Dendritic cell treated with granulocyte-macrophage colony-stimulating factor and Interleukin-4, amounts not matched to agents 40 ng/mL and 50 ng/mL, for 4 days (primary cell): ENCODE results near the gene MRNIP.
"Not testable (repeated sequence)": the region's sequence is repeated elsewhere in the genome, so short reads cannot be mapped to it uniquely, and the experiment has no call there.

ENCODE experiments used
- H3K27ac Mint-ChIP-seq: one replicate; pipeline ENCODE4 v1.8.0; 2022; ENCODE audit warnings: mild to moderate bottlenecking, mixed read lengths
- H3K27me3 Mint-ChIP-seq: one replicate; pipeline ENCODE4 v1.8.0; 2022; ENCODE audit warnings: mild to moderate bottlenecking, mixed read lengths
- H3K36me3 Mint-ChIP-seq: one replicate; pipeline ENCODE4 v1.8.0; 2022; ENCODE audit warnings: low read depth, mixed read lengths
- H3K4me1 Mint-ChIP-seq: one replicate; pipeline ENCODE4 v1.8.0; 2022; ENCODE audit warnings: low read depth, mixed read lengths
- H3K4me3 Mint-ChIP-seq: one replicate; pipeline ENCODE4 v1.8.0; 2022; ENCODE audit warnings: mild to moderate bottlenecking, moderate library complexity, mixed read lengths
- H3K9me3 Mint-ChIP-seq: one replicate; pipeline ENCODE4 v1.8.0; 2022; ENCODE audit warnings: mixed read lengths
- intact Hi-C: fragments of 100-400 bp; cut with micrococcal nuclease; formaldehyde crosslinking; loops from one replicate; pipeline ENCODE4 v1.15.0; 2022

Gene MRNIP

GRCh38 chr5:179860301-179860700 is 1.7 kb upstream of the MRNIP start:
- no peaks in the 10 kb centered on the region for H3K27me3 Mint-ChIP-seq
- no peak overlapping the region for H3K27ac Mint-ChIP-seq
- intact Hi-C loops = no loop called here
- no peaks in the 10 kb centered on the region for H3K9me3 Mint-ChIP-seq
- peaks cover 56% of the 10 kb centered on the region for H3K36me3 Mint-ChIP-seq
- H3K4me1 Mint-ChIP-seq = peaks cover 30% of the 10 kb centered on the region
- H3K4me3 Mint-ChIP-seq = no peak overlapping the region

GRCh38 chr5:179858241-179858585 is 404 bp downstream of the MRNIP start:
- Mint-ChIP-seq H3K27ac (peak overlapping the region; percentile 91), H3K4me1 (peaks cover 34% of the 10 kb centered on the region), H3K4me3 (peak overlapping the region; percentile 99), H3K9me3 (no peaks in the 10 kb centered on the region), H3K27me3 (no peaks in the 10 kb centered on the region), H3K36me3 (peaks cover 35% of the 10 kb centered on the region)
- intact Hi-C loops = loop anchor here (5.0 kb wide), 1 partner anchor 49 kb away; the partner anchor contains the start of gene TBC1D9B

GRCh38 chr5:179854356-179854755 is 4.3 kb downstream of the MRNIP start:
- intact Hi-C loops = no loop called here
- Mint-ChIP-seq H3K27ac (no peak overlapping the region), H3K4me3 (no peak overlapping the region), H3K36me3 (peaks cover 18% of the 10 kb centered on the region), H3K27me3 (no peaks in the 10 kb centered on the region), H3K4me1 (peaks cover 34% of the 10 kb centered on the region), H3K9me3 (no peaks in the 10 kb centered on the region)

GRCh38 chr5:179852993-179853547 is 5.5 kb downstream of the MRNIP start:
- no peaks in the 10 kb centered on the region for H3K27me3 Mint-ChIP-seq
- peaks cover 8% of the 10 kb centered on the region for H3K36me3 Mint-ChIP-seq
- H3K4me3 Mint-ChIP-seq = no peak overlapping the region
- intact Hi-C loops = no loop called here
- H3K4me1 Mint-ChIP-seq = peaks cover 24% of the 10 kb centered on the region
- H3K9me3 Mint-ChIP-seq = no peaks in the 10 kb centered on the region
- H3K27ac Mint-ChIP-seq = peak overlapping the region; percentile 65

- peaks cover 59% of the 10 kb centered on the region for H3K36me3 Mint-ChIP-seq
- H3K27me3 Mint-ChIP-seq = no peaks in the 10 kb centered on the region
- H3K4me3 Mint-ChIP-seq = no peak overlapping the region
- H3K27ac Mint-ChIP-seq = no peak overlapping the region
- intact Hi-C loops = no loop called here
- peaks cover 6% of the 10 kb centered on the region for H3K4me1 Mint-ChIP-seq
- peaks cover 9% of the 10 kb centered on the region for H3K9me3 Mint-ChIP-seq
These were observed 17.0 kb downstream of the MRNIP start for GRCh38 chr5:179841621-179842020.

GRCh38 chr5:179840766-179841165 is 17.9 kb downstream of the MRNIP start:
- H3K27ac Mint-ChIP-seq = no peak overlapping the region
- H3K9me3 Mint-ChIP-seq = peaks cover 9% of the 10 kb centered on the region
- no peak overlapping the region for H3K4me3 Mint-ChIP-seq
- intact Hi-C loops = no loop called here
- H3K36me3 Mint-ChIP-seq = peaks cover 59% of the 10 kb centered on the region
- no peaks in the 10 kb centered on the region for H3K27me3 Mint-ChIP-seq
- peaks cover 6% of the 10 kb centered on the region for H3K4me1 Mint-ChIP-seq

GRCh38 chr5:179840321-179840720 is 18.3 kb downstream of the MRNIP start:
- H3K4me1 Mint-ChIP-seq = peaks cover 6% of the 10 kb centered on the region
- H3K27ac Mint-ChIP-seq = no peak overlapping the region
- intact Hi-C loops = no loop called here
- peaks cover 9% of the 10 kb centered on the region for H3K9me3 Mint-ChIP-seq
- no peak overlapping the region for H3K4me3 Mint-ChIP-seq
- H3K36me3 Mint-ChIP-seq = peaks cover 63% of the 10 kb centered on the region
- no peaks in the 10 kb centered on the region for H3K27me3 Mint-ChIP-seq

- peaks cover 1% of the 10 kb centered on the region for H3K9me3 Mint-ChIP-seq
- no peak overlapping the region for H3K4me3 Mint-ChIP-seq
- H3K27me3 Mint-ChIP-seq = no peaks in the 10 kb centered on the region
- peaks cover 64% of the 10 kb centered on the region for H3K36me3 Mint-ChIP-seq
- H3K4me1 Mint-ChIP-seq = peaks cover 6% of the 10 kb centered on the region
- intact Hi-C loops = no loop called here
- peak overlapping the region; percentile 42 for H3K27ac Mint-ChIP-seq
These were observed 19.0 kb downstream of the MRNIP start for GRCh38 chr5:179839328-179840256.

- Mint-ChIP-seq H3K4me3 (no peak overlapping the region), H3K27me3 (no peaks in the 10 kb centered on the region), H3K9me3 (no peaks in the 10 kb centered on the region), H3K4me1 (peaks cover 9% of the 10 kb centered on the region), H3K27ac (no peak overlapping the region), H3K36me3 (peaks cover 84% of the 10 kb centered on the region)
- intact Hi-C loops = no loop called here
These were observed 21.3 kb downstream of the MRNIP start for GRCh38 chr5:179837076-179838011.

GRCh38 chr5:179836225-179837019 is 22.2 kb downstream of the MRNIP start:
- intact Hi-C loops = no loop called here
- no peak overlapping the region for H3K4me3 Mint-ChIP-seq
- peaks cover 88% of the 10 kb centered on the region for H3K36me3 Mint-ChIP-seq
- no peak overlapping the region for H3K27ac Mint-ChIP-seq
- no peaks in the 10 kb centered on the region for H3K27me3 Mint-ChIP-seq
- H3K4me1 Mint-ChIP-seq = peaks cover 9% of the 10 kb centered on the region
- no peaks in the 10 kb centered on the region for H3K9me3 Mint-ChIP-seq

GRCh38 chr5:179834871-179835270 is 23.7 kb downstream of the MRNIP start:
- H3K9me3 Mint-ChIP-seq, H3K4me1 Mint-ChIP-seq, H3K27me3 Mint-ChIP-seq, intact Hi-C loops, H3K4me3 Mint-ChIP-seq, H3K27ac Mint-ChIP-seq: not testable (repeated sequence)
- H3K36me3 Mint-ChIP-seq = peaks cover 89% of the 10 kb centered on the region

- Mint-ChIP-seq H3K27ac (no peak overlapping the region), H3K9me3 (no peaks in the 10 kb centered on the region), H3K4me1 (peaks cover 14% of the 10 kb centered on the region), H3K4me3 (no peak overlapping the region), H3K36me3 (peaks cover 96% of the 10 kb centered on the region), H3K27me3 (no peaks in the 10 kb centered on the region)
- intact Hi-C loops = no loop called here
These were observed 24.5 kb downstream of the MRNIP start for GRCh38 chr5:179834120-179834519.

- H3K9me3 Mint-ChIP-seq = no peaks in the 10 kb centered on the region
- no peaks in the 10 kb centered on the region for H3K27me3 Mint-ChIP-seq
- H3K4me3 Mint-ChIP-seq = no peak overlapping the region
- intact Hi-C loops = no loop called here
- peaks cover 18% of the 10 kb centered on the region for H3K4me1 Mint-ChIP-seq
- peaks cover 97% of the 10 kb centered on the region for H3K36me3 Mint-ChIP-seq
- no peak overlapping the region for H3K27ac Mint-ChIP-seq
These were observed 24.9 kb downstream of the MRNIP start for GRCh38 chr5:179833709-179834070.
